Kidney (tissue), 14 donors: Measurements from ENCODE around the gene ITPK1. TPM values are rescaled to one million over a fixed set of nuclear protein-coding genes. Genes with fewer than 3 reads are reported as not detected.

Source experiments
- DNase-seq, 5 donors: peaks; one replicate each; pipeline ENCODE4 v3.0.0-alpha.2; 2013 to 2020
- FAIRE-seq: peaks from 2 replicates; lab custom pipeline; 2012; peaks lifted over from hg19 to GRCh38; lab: Jason Lieb, UNC
- H3K27ac ChIP-seq, 2 donors: one replicate each; pipeline ENCODE4 v1.7.0; 2013; ENCODE audit warnings: low read depth in 2 of 2, low read length in 2 of 2, inconsistent platforms in 1 of 2
- H3K27me3 ChIP-seq: one replicate; pipeline ENCODE4 v1.7.1; 2013; ENCODE audit warnings: low read length, inconsistent platforms; ENCODE audit not compliant: control insufficient read depth, insufficient read depth
- H3K36me3 ChIP-seq, 3 donors: one replicate each; pipeline versions ENCODE4 v1.7.0 to v1.7.1; 2013; ENCODE audit warnings: low read length in 3 of 3, control low read depth in 1 of 3, inconsistent platforms in 1 of 3; ENCODE audit not compliant: insufficient read depth in 3 of 3, control insufficient read depth in 2 of 3
- H3K4me1 ChIP-seq, 3 donors: one replicate each; pipeline versions ENCODE4 v1.7.0 to v1.7.1; 2013; ENCODE audit warnings: low read length in 3 of 3, inconsistent platforms in 1 of 3, low read depth in 1 of 3; ENCODE audit not compliant: control insufficient read depth in 2 of 3, insufficient read depth in 2 of 3
- H3K4me3 ChIP-seq, 3 donors: one replicate each; pipeline versions ENCODE4 v1.7.0 to v1.8.1; 2013; ENCODE audit warnings: low read length in 3 of 3, control low read depth in 1 of 3, inconsistent platforms in 1 of 3
- H3K9ac ChIP-seq, 3 donors: one replicate each; pipeline versions ENCODE4 v1.7.0 to v1.7.1; 2013; ENCODE audit warnings: low read length in 3 of 3, control low read depth in 1 of 3, inconsistent platforms in 1 of 3
- H3K9me3 ChIP-seq, 3 donors: one replicate each; pipeline versions ENCODE4 v1.7.0 to v1.7.1; 2013; ENCODE audit warnings: low read length in 3 of 3, control low read depth in 1 of 3, inconsistent platforms in 1 of 3; ENCODE audit not compliant: control insufficient read depth in 2 of 3, insufficient read depth in 1 of 3
- CTCF ChIP-seq: IDR thresholded peaks from 3 replicates; pipeline ENCODE4 v1.5.1; 2012; ENCODE audit warnings: mild to moderate bottlenecking, moderate library complexity, borderline replicate concordance; ENCODE audit not compliant: insufficient read depth; ENCODE audit errors: extremely low read depth
- intact Hi-C: fragments of 100-400 bp; cut with DNase I; formaldehyde crosslinking; loops from one replicate; pipeline ENCODE4 v1.11.1; 2022
- polyA plus RNA-seq: library from polyadenylated mRNA; stranded (reverse); fragments of 350-450 nt; fragmentation: Illumina TruSeq; extraction: RNeasy Lipid Tissue Mini Kit (QIAGEN cat#74804); gene quantifications from one replicate; pipeline ENCODE4 v1.2.3, GENCODE V29; 2014; ENCODE audit warnings: low read depth, low replicate concordance; ENCODE audit not compliant: insufficient read depth
- total RNA-seq: library from RNA; stranded (reverse); fragmentation: NEBNext Ultra II Directional; extraction: Animal tissue kit (Norgen Biotek cat#: 25700); gene quantifications from one replicate; pipeline ENCODE4 v1.2.1, GENCODE V29; 2021
- donor health status: control.
- donor health status: control.
- donor health status: control.
- donor health status: control.
- donor health status: control.
- donor health status: DM: yes; HTN: yes; CAD: no.
- donor health status: Normal renal cell carcinoma (clear cell type).

ITPK1 gene
- total and polyA plus RNA-seq, 2 donors from 2014 or later, result 43.6 to 92.0 TPM

GRCh38 chr14:93073910-93074769, 41.6 kb downstream of the ITPK1 start:
- intact Hi-C loops, result no loop called here
- Histone ChIP-seq H3K4me1 (peaks cover 0 to 33% (median 25%) of the 10 kb centered on the region in 3 donors), H3K9me3 (no peaks in the 10 kb centered on the region), H3K4me3 (peak overlapping the region in 1 of 3 donors; percentile 33), H3K27ac (peak overlapping the region; percentile 33 to 82), H3K36me3 (no peaks in the 10 kb centered on the region), H3K27me3 (no peaks in the 10 kb centered on the region), H3K9ac (no peak overlapping the region)
- FAIRE-seq (no peak), DNase-seq (peak in 1 of 5 donors; percentile 58)
- no peak for TF ChIP-seq CTCF

DNA sequence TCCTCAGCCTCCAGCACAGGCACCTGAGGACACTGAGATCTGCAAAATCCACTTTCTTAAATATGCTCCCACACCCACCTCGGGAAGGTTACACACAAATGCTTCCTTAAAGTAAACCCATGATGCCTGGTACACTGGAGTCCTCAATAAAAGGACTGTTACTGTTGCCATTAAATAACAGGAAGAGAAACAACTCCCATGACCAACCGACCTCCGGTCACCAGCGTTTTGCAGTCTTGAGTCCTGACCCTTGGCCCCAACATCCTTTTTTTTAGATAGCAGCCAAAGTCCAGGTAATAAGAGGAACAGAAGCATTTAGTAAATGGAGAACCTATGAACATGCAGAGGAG, 42.4 kb downstream of the ITPK1 start:
- Histone ChIP-seq H3K9me3 (no peaks in the 10 kb centered on the region), H3K4me3 (no peak overlapping the region), H3K9ac (no peak overlapping the region), H3K36me3 (no peaks in the 10 kb centered on the region), H3K27ac (no peak overlapping the region), H3K4me1 (peaks cover 0 to 28% (median 21%) of the 10 kb centered on the region in 3 donors), H3K27me3 (no peaks in the 10 kb centered on the region)
- intact Hi-C loops, result no loop called here
- FAIRE-seq (no peak), DNase-seq (no peak)
- no peak for TF ChIP-seq CTCF

DNA sequence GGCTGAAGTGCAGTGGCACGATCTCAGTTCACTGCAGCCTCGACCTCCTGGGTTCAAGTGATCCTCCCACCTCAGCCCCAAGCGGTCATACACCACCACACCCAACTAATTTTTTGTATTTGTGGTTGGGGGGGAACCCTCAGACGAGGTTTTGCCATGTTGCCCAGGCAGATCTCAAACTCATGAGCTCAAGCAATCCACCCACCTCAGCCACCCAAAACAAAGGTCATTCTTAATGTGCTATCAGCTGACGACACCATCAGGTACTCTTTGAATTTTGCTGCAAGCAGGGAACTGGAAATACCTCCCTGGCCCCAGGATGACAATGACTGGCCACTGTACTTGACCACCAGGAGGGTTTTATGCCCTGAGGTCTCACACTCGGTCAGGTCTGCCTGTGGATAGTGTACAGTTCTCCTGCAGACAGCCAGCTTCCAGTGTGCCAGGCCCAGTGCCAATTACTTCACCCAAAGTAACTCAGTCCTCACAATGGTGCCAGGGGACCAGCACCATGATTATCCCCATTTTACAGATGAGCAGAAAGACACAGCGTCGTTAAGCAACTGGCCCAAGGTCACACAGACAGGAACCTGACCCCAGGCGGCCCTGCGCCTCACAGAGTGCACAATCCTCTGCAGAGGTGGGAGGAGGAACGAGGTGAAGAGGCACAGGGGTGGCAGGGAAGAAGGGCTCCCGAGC, 42.9 kb downstream of the ITPK1 start:
- no peaks in the 10 kb centered on the region for H3K27me3 ChIP-seq
- H3K9me3 ChIP-seq, result no peaks in the 10 kb centered on the region
- intact Hi-C loops, result no loop called here
- H3K36me3 ChIP-seq, result no peaks in the 10 kb centered on the region
- peaks cover 0 to 25% (median 24%) of the 10 kb centered on the region in 3 donors for H3K4me1 ChIP-seq
- FAIRE-seq (no peak), DNase-seq (no peak)
- H3K4me3 ChIP-seq, result no peak overlapping the region
- TF ChIP-seq CTCF, result no peak
- H3K9ac ChIP-seq, result peak overlapping the region in 1 of 3 donors; percentile 2
- peak overlapping the region in 1 of 2 donors; percentile 33 for H3K27ac ChIP-seq
